Right atrium auricular region (tissue), 2 donors: ENCODE data around the gene VSTM4. TPM values are rescaled to one million over a fixed set of nuclear protein-coding genes. Genes with fewer than 3 reads are reported as not detected.

Experiments used
- DNase-seq: peaks from one replicate; pipeline ENCODE4 v3.0.0-alpha.2; 2019; ENCODE audit warnings: low spot score
- H3K27ac ChIP-seq, 2 donors: fragments of 200-600 bp; sonication (generic); 1 replicate in 1 of 2; 2 replicates in 1 of 2; pipeline ENCODE4 v1.5.1; 2016 to 2019
- H3K27me3 ChIP-seq, 2 donors: fragments of 200-600 bp; sonication (generic); one replicate each; pipeline versions ENCODE4 v1.5.1 to v1.6.0; 2017 to 2019
- H3K36me3 ChIP-seq: fragments of 200-600 bp; sonication (generic); one replicate; pipeline ENCODE4 v1.5.1; 2016
- H3K4me1 ChIP-seq, 2 donors: fragments of 200-600 bp; sonication (generic); one replicate each; pipeline versions ENCODE4 v1.5.1 to v1.6.0; 2017 to 2019
- H3K4me3 ChIP-seq, 2 donors: fragments of 200-600 bp; sonication (generic); 1 replicate in 1 of 2; 2 replicates in 1 of 2; pipeline ENCODE4 v1.5.1; 2017 to 2019; ENCODE audit warnings: mild to moderate bottlenecking in 1 of 2, moderate library complexity in 1 of 2
- H3K9me3 ChIP-seq, 2 donors: fragments of 200-600 bp; sonication (generic); one replicate each; pipeline ENCODE4 v1.5.1; 2019
- total RNA-seq, 2 donors: library from RNA; depleted of rRNA; stranded (reverse); fragments of >200 nt; gene quantifications; one replicate each; pipeline ENCODE4 v1.1.0, GENCODE V29; 2016
- TF ChIP-seq, protein P1 (sequence below), 2 donors: fragments of 200-600 bp; sonication (generic); IDR thresholded peaks; one replicate each; pipeline ENCODE4 v1.5.1; 2019; ENCODE audit warnings: antibody characterized with exemption in 2 of 2

VSTM4 gene
- total RNA-seq, 2 donors from 2014 or later = 17.6 to 22.7 TPM

DNA sequence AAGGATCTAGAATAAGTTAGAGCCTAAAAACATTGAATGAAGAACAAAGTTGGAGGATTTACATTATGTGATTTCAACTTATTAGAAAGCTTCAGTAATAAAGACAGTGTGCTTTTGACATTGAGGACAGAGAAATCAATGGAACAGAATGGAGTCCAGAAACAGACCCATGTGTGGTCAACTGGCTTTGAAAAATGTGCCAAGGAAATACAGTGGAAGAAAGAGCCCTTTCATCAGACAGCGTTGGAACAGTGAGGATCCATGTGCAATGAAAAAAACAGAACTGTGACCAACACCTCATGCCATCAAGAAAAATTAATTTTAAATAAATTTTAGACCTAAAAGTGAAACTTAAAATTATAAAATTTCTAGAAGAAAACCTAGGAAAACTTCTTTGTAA is 125.1 kb downstream of the VSTM4 start:
- TF ChIP-seq, protein P1, sequence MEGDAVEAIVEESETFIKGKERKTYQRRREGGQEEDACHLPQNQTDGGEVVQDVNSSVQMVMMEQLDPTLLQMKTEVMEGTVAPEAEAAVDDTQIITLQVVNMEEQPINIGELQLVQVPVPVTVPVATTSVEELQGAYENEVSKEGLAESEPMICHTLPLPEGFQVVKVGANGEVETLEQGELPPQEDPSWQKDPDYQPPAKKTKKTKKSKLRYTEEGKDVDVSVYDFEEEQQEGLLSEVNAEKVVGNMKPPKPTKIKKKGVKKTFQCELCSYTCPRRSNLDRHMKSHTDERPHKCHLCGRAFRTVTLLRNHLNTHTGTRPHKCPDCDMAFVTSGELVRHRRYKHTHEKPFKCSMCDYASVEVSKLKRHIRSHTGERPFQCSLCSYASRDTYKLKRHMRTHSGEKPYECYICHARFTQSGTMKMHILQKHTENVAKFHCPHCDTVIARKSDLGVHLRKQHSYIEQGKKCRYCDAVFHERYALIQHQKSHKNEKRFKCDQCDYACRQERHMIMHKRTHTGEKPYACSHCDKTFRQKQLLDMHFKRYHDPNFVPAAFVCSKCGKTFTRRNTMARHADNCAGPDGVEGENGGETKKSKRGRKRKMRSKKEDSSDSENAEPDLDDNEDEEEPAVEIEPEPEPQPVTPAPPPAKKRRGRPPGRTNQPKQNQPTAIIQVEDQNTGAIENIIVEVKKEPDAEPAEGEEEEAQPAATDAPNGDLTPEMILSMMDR (IDR thresholded peaks at IDR 0.05) = no peak
- Histone ChIP-seq H3K4me1 (no peaks in the 10 kb centered on the region), H3K27ac (no peak overlapping the region), H3K27me3 (no peaks in the 10 kb centered on the region), H3K4me3 (no peak overlapping the region), H3K36me3 (no peaks in the 10 kb centered on the region), H3K9me3 (no peaks in the 10 kb centered on the region)
- no peak for DNase-seq

DNA sequence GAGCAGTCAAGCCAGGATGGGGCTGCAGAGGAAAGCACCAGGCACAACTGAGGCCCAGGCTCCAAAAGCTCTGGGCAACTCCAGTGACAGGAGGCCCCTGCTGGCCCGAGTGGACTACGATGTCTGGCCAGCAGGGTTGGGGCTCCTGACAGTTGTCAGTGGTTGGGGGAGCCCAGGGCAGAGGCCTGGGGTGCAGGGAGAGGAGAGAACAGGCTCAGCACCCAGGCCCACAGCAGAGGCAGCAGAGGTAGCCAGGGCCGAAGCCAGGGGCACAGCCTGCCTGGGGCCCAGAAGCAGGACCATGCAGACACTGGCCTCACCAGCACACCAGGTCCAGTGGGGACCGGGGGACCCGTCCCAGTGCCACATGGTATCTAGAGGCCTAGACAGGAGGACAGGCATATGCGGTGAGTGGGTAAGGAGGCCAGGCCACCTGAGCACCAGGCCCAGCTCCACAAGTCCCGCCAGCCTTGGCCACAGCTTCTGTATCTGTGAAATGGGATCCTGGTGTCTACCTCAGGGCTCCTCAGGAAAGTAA is 129.6 kb downstream of the VSTM4 start:
- Histone ChIP-seq H3K9me3 (no peaks in the 10 kb centered on the region), H3K4me1 (peaks cover 0 to 3% of the 10 kb centered on the region in 2 donors), H3K4me3 (no peak overlapping the region), H3K27ac (no peak overlapping the region), H3K27me3 (no peaks in the 10 kb centered on the region), H3K36me3 (no peaks in the 10 kb centered on the region)
- TF ChIP-seq, protein P1 (IDR thresholded peaks at IDR 0.05) = no peak
- no peak for DNase-seq

DNA sequence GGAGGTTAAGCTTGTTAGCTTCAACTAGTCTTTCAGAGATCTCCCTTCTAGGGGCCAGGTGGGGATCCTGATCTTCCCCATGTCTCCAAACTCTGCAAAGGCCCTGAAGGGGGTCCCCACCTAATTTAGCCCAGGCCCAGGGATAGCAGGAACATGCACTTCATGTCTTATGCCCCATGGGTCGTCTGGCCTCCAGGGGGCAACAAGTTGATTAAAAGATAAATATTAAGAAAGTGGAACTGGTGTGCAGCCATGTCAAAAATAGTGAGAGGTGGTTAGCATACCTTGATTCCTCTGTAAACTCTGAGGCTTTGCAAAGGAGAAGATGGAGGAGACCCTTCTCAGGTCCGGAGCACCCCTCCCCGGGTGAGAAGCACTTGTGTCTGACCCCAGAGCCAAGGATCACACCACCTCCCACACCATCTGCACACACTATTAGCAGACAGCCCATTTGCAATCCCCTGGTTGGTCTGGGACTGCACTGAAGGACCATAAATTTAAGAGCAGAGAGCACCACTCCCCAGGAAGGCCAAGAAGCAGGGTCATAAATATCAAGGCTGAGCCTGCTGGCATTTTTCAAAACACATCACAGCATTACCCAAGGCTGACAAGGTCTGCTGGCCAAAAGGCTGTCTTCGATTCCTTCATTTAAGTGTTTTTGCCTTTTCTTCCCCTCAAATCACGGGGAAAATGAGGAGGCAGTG is 131.5 kb downstream of the VSTM4 start:
- Histone ChIP-seq H3K27me3 (no peaks in the 10 kb centered on the region), H3K27ac (no peak overlapping the region), H3K4me1 (peaks cover 0 to 3% of the 10 kb centered on the region in 2 donors), H3K9me3 (no peaks in the 10 kb centered on the region), H3K4me3 (no peak overlapping the region), H3K36me3 (no peaks in the 10 kb centered on the region)
- TF ChIP-seq, protein P1 (IDR thresholded peaks at IDR 0.05) = no peak
- no peak for DNase-seq

DNA sequence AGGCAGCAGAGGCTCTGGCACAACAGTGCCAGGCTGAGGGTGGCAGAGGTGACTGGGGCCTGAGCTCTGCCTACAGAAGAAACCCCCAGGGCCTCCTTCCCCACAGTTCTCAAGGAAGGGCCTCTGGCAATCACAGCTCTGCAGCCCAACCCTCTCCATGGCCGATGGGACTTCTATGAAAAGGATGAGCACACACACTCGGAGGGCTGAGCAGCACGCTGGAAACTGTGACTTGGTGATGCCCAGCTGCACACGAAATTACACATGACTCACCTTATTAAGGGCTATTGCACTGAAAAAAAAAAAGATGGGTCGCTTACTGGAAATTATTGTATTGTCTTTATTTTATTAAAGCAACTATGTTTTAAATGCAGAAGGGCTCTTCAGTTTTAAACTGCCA is 132.7 kb downstream of the VSTM4 start:
- H3K9me3 ChIP-seq = no peaks in the 10 kb centered on the region

DNA sequence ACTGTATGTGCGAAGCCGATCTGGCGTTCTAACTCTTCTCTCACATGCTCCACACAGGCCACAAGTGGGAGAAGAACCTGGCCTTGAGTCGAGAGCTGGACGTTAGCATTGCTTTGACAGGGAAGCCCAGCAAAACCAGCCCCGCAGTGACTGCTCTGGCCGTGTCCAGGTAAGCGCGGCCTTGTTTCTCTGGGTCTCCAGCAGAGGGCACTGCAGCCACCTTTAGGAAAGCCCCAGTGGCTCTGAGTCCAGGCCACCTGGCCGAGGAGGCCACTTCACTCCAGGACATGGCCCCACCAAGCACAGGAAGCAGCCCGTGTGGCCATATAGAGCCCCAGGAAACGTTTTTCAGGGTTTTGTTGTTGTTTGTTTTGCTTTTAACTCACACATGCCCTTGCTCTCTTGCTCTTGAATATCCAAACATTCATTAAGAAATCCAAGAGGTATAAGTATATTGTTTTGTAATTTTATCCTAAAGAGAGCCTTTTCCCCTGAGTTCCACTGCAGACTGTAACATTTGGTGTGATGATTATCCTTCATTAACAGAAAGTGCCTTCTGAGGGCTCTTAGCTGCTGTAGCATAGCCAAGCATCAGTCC is 133.9 kb downstream of the VSTM4 start:
- Histone ChIP-seq H3K4me3 (no peak overlapping the region), H3K4me1 (peaks cover 0 to 3% of the 10 kb centered on the region in 2 donors), H3K9me3 (no peaks in the 10 kb centered on the region), H3K36me3 (no peaks in the 10 kb centered on the region), H3K27ac (no peak overlapping the region), H3K27me3 (no peaks in the 10 kb centered on the region)
- TF ChIP-seq, protein P1 (IDR thresholded peaks at IDR 0.05) = peak; percentile 85 to 94
- DNase-seq = no peak

More for the DNA sequence above, 132.7 kb downstream of the VSTM4 start:
- Histone ChIP-seq H3K27ac (no peak overlapping the region), H3K27me3 (no peaks in the 10 kb centered on the region), H3K4me3 (no peak overlapping the region), H3K36me3 (no peaks in the 10 kb centered on the region), H3K4me1 (peaks cover 0 to 3% of the 10 kb centered on the region in 2 donors)
- DNase-seq = no peak
- TF ChIP-seq, protein P1 (IDR thresholded peaks at IDR 0.05) = no peak
